Activated CD4-positive, alpha-beta T cell treated with anti-CD3 and anti-CD28 coated beads for 1 hour (primary cell): ENCODE measurements around the gene LILRB2.
"Not testable (repeated sequence)": the region's sequence is repeated elsewhere in the genome, so short reads cannot be mapped to it uniquely, and the experiment has no call there.

Experiments
- DNase-seq: peaks from one replicate; pipeline ENCODE4 v3.0.0-alpha.2; 2020

The LILRB2 gene

DNA sequence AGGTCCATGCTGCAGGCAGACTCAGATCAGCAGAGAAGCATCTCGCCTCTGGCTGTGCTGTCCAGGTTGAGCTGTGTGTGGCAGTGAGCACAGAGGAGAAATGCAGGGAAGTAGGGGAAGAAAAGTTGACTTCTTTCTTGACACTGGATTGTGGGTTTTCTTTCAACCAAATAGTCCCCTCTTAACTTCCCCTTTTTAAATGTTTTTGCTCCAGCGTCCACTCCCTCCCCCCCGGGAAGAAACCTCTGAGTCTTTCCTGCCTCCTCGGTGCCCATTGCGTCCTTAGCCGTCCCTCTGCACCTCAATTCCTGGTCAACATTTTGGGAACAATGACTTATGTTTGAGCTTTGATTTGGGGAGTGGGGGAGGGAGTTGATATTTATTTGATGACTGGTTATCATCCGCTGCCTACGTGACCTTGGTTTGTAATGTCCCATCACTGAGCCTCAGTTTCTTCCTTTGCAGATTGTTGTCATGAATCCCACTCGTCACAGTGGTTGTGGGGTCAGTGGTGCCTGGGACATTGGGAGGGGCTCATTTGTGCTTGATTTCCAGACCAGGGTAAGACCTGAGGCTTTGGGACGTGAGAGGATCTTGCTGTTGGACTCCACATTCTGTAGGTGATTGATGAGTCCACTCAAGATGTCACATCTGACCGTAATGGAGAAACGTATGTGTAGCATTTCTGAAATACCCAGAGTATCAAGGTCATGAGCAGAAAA is at the start of gene LILRB2:
TSS of gene LILRB2 (minus strand) at position 104 of the 722 bp plus-strand sequence. CDS start 614 bp downstream, outside the sequence.
- no peak for DNase-seq

DNA sequence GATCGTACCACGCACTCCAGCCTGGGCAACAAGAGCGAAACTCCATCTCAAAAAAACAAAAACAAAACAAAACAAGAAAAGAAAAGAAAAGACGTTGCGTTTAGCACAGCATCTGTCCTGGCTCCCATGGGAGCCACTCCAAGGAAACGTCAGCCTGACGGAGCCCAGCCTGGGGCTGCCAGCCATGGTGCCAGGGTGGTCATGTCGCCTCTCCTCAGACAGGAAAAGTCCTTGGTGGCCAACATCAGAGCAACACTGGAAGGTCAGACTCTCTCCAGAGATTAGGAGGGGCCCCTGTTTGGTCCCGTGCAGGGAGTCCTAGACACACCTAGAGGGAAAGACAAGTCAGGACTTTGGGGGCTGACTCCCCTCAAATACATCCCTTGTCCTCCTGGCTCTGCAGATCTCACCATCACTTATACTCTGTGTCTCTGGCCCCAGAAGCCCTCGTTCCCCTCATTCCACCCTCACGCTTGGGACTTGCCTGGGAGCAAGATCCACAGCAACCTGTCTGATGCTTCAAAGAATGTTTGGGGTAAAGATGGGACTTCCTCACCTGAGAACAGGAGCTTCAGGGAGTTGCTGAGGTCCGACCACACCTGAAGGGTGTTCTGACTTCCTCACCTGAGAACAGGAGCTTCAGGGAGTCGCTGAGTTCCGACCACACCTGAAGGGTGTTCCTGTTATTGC is 48.7 kb upstream of the LILRB2 start:
- DNase-seq, result no peak

DNA sequence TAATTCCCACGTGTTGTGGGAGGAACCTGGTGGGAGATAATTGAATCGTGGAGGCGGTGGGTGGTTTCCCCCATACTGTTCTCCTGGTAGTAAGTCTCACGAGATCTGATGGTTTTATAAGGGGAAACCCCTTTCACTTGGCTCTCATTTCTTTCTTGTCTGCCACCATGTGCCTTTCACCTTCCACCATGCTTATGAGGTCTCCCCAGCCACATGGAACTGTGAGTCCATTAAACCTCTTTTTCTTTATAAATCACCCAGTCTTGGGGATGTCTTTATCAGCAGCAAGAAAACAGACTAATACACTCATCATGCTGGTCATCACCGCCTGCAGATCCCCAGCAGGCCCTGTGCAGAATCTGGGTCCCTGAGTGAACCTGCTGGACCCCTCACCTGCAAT is 47.9 kb upstream of the LILRB2 start:
- DNase-seq, result not testable (repeated sequence)

DNA sequence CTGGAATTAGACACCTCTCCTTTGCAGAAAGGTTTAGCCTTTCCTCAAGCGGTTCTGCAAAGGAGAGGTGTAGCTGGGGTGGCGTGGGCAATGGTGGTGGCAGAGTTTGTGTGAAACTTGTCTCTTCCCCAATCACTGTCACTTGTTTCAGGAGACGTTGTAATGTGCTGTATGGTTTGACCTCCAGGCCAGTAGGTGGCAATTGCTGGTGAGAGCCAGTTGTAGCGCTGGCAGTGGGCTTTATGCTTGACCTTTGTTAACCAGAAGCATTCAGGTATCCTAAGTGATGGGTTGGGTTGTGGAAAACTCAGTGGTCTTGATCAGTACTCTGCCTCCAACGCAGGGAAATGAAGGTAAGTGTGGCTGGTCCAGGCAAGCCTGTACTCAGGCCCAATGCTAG is 44.7 kb upstream of the LILRB2 start:
- DNase-seq, result no peak

DNA sequence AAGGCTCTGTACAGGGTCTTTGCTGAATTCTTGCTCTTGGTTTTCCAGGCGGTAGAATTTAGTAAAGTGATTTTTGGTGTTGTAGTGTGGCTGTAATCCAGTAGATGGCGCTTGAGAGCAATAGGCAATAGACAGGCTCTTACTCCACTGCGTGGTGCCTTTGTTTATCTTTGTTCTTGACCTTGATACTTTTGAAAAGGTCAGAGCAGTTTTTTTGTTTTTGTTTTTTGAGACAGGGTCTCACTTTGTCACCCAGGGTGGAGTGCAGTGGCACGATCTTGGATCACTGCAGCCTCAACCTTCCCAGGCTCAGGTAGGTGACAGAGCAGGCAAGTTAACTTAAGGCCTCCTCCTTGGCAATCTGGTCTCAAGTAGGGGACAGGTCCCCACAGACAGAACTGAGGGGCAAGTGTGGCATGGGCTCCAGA is 44.3 kb upstream of the LILRB2 start:
- no peak for DNase-seq

DNA sequence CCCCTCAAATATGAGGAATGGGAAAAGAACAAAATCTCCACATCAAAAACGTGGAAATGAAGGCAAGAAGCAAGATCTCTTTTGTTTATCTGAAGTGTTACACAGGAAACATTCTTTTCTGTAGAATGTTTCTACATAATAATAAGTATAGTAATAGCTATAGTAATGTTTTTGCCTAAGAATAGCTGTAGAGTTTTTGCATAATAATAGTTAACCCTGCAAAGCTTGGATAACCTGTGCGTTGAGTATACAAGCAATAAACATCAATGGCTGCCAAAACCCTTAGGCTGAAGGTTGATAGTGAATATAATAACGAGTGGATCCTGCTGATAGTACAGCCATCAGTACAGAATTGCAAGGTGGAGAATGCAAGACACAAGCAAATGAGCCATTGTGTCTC is 43.2 kb upstream of the LILRB2 start:
- DNase-seq, result no peak

DNA sequence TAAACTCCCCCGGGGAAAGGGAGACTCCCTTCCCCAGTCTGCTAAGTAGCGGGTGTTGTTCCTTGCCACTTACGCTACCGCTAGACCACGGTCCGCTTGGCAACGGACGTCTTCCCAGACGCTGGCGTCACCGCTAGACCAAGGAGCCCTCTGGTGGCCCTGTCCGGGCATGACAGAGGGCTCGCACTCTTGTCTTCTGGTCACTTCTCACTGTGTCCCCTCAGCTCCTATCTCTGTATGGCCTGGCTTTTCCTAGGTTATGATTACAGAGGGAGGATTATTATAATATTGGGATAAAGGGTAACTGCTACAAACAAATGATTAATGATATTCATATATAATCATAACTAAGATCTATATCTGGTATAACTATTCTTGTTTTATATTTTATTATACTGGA is 42.0 kb upstream of the LILRB2 start:
- not testable (repeated sequence) for DNase-seq

DNA sequence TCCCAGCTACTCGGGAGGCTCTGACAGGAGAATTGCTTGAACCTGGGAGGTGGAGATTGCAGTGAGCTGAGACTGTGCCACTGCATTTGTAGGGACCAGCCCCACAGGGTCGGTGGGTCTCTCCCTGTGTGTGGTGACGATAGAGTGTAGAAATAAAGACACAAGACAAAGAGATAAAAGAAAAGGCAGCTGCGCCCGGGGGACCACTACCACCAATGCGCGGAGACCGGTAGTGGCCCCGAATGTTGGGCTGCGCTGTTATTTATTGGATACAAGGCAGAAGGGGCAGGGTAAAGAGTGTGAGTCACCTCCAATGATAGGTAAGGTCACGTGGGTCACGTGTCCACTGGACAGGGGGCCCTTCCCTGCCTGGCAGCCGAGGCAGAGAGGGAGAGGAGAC is 41.4 kb upstream of the LILRB2 start:
- not testable (repeated sequence) for DNase-seq

DNA sequence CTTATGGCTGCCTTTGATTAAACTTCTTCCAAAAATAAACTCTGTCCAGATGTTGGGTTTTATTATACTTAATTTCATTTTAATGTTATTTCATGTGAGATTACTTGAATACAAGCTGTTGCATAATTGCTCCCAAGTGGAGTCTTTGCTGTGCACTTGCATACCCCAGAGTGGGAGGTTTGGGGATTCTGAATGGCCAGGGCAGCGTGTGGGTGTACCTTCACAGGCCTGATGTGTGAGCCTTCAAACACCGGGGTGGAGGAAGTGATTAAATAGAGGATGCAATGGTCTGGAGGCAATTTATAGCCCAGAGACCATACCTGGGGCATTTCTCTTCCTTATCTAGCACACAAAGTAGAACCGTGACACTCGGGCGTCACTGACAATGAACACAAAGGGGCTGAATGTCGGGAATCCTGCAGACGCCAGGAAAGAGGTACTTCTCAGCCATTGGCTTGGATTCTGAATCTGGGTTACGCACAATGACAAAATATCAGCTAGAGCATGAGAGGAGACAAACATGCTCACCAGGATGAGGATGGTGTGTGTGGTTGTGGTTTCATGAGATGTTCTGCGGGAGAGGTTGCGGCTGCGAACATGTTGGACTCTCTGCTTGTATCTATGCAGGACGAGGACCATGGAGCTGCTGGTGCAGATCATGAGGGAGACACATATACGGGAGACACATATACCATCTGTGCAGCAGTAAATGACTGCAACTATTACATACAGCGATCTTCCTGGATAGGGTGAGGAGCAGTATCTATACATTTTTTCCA is 39.2 kb upstream of the LILRB2 start:
- no peak for DNase-seq

DNA sequence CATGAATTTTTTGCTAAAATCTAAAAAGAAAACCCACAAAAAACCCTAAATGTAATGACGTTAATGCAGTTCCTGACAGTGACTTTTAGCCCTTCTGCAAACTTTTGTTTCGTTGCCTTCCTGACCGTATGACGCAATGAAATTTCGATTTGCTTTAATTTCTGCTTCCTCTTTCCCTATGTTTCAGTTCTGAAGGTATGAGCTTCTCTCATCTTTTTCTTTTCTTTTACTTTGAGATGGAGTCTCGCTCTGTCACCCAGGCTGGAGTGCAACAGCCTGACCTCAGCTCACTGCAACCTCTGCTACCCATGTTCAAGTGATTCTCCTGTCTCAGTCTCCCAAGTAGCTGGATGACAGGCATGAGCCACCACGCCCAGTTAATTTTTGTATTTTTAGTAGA is 38.1 kb upstream of the LILRB2 start:
- no peak for DNase-seq

DNA sequence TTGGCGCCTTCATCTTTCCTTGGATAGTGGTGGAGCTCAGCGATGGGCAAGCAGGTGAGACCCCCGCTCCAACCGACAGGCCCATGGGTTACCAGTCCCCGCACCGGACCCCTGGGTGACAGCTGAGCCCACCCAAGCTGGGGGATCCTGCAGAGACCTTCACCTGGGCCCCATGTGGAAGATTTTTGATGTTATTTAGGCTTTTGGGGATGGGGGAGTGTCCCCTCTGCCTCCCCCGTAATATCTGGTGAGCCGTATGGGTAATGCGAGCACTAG is 37.0 kb upstream of the LILRB2 start:
- no peak for DNase-seq

DNA sequence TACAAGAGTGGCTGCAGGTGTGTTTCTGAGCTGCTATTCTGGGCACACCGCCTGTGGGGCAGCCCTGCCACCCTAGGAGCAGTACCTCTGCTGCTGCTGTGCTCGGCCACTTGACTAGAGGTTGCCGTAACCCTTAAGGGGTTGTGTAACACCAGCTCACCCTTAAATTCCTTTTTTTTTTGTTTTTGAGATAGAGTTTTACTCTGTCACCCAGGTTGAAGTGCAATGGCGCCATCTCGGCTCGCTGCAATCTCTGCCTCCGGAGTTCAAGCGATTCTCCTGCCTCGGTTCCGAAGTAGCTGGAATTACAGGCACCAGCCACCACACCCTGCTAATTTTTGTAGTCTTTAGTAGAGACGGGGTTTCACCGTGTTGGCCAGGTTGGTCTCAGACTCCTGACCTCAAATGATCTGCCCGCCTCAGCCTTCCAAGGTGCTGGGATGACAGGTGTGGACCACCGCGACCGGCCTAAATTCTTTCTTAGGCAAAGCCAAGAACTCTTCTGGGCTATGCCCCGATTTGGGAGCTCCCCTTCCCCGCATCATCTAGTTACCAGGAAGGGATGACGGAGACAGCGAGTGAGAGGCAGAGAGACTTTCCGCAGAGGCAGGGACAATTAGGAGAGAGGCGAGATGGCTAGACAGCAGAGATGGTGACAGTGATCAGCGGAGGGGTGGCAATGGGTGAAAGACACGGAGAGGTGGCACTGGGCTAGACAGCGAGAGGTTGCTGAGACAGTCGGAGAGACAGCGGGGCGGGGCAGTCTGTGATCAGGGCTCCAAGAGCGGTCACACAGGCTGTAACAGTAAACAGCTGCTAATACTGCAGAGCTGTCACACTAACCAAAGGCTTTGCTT is 36.4 kb upstream of the LILRB2 start:
- DNase-seq, result no peak

DNA sequence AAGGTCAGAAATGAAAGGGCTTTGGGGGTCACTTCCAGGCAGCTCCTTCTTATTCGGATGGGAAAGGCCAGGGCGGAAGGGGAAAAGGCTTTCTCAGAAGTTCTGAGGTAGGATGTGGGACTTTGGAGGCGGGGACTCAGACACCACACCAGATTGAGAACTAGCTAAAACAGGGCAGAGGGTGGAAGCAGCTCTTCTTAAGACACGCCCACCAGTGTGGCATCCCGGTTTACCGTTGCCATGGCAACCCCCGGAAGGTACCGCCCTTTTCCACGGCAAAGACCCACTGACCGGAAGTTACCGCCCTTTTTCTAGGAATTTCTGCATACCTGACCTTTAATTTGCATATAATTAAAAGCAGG is 35.8 kb upstream of the LILRB2 start:
- no peak for DNase-seq

DNA sequence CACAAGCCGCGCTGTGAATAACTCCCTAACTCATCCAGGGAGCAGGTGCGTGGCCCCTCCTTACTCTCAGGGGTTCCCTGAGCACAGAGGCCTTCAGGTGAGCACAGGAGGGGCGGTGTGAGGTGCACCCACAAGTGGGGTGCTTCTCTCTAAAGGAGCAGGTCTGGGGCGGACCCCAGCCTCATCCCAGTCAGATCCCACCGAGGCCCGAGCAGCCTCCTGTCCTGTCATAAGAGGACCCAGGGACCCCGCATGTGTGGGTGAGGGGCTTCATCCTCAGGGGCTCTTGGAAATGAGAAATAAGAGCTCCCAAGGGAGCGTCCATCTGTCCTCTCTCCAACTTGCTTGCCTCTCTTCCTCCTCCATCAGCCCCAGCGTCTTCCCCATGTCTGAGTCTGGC is 35.0 kb upstream of the LILRB2 start:
- no peak for DNase-seq

DNA sequence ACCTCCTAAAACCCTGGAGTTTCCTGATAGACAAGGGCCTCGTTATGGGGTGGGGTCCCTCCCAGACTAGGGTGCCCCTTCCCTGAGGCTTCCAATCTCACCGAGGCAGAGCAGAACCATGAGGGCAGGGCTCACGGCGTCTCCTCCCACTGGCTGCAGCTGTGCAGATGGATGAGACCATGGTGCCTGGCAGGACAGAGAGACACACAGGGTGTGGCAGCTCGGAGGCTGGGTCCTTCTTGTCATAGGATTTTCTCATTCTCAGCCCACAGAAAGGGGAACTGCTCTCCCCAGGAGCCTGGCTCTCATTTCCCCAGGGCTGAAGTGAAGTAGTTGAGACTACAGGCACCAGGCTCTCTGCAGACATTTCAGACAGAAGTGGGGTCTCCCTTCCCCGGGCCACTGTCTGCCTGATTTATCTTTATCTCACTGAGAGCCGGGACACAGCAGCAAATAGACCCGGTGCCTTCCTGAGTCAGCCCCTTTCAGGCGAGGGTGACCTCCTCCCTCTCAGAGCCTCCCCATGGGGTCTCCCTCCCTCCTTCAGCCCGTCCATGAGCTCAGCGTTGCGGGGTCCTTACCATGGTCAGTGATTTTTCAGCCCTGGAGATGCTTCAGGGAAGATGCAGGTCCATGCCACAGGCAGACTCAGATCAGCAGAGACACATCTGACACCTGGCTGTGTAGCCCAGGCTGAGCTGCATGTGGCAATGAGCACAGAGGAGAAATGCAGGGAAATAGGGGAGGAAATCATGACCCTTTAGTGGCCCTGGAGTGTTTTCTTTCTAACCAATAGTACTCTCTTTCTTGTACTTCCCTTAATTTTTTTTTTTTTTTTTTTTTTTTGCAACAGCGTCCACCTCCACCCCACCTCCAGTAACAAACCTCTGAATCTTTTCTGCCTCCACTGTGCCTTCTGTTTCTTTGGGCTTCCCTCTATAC is 31.8 kb upstream of the LILRB2 start, which contains the start of gene LILRA5:
TSS of gene LILRA5 (minus strand) at position 731 of the 942 bp plus-strand sequence. CDS start at position 584, 147 bp downstream.
- no peak for DNase-seq

DNA sequence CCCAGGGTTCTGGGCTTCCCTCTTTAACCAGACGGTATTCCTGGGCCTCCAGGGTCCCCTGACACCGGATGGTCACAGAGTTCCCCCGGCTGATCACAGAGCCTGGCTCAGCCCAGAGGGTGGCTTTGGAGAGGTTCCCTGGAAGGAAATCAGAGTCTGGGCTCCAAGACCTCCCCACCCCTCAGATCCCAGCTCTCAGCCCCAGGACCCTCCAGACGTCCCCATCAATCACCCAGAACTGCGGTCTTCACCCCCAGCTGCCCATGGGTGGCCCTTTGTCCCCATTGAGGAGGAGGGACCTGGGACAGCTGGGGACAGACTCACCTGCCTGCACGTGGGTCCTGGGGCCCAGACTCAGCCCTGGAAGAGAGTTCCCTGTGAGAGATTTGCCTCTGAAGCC is 31.1 kb upstream of the LILRB2 start:
- no peak for DNase-seq

DNA sequence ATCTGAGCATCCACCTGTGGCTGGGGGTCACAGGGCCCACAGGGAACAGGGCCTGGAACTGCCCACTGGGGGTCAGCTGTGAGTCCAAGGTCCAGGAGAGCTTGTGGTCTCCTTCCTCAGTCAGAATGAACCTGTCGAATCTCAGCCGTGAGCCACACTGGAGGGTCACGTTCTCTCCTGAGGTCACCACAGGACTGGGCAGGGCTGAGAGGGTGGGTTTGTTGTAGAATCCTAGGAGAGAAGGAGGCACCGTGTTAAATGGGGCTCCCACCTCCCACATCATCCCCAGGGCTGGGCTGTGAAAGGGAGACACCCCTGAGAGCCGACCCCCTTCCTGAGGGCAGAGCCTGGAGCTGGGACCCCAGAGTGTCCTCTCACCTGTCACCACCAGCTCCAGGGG is 30.6 kb upstream of the LILRB2 start:
- no peak for DNase-seq

DNA sequence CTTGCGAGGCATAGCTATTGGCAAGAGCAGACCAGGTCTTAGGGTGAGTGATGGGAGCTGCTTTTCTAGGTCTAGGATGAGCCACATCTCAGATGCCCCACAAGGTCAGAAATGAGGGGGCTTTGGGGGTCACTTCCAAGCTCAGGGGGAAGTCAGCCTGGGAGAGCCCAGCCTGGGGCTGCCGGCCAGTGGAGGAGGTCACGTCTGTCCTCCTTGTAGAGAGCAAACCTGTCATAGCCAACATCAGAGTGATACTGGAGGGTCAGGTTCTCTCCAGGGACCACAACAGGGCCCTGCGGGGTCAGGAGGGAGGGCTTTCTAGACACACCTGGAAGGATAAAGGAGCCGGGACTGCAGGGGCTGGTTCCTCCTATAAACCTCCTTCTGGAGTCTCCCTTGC is 29.6 kb upstream of the LILRB2 start:
- no peak for DNase-seq

DNA sequence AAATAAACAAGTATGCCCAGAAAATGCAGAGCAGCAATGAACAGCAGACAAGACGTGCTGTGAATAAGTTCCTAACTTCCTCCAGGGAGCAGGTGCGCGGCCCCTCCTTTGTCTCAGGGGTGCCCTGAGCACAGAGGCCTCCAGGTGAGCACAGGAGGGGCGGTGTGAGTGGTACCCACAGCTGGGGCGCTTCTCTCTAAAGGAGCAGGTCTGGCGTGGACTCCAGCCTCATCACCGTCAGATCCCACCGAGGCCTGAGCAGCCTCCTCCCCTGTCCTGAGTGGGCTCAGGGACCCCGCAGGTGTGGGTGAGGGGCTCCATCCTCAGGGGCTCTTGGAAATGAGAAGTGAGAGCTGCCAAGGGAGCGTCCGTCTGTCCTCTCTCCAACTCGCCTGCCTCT is 28.9 kb upstream of the LILRB2 start:
- no peak for DNase-seq

DNA sequence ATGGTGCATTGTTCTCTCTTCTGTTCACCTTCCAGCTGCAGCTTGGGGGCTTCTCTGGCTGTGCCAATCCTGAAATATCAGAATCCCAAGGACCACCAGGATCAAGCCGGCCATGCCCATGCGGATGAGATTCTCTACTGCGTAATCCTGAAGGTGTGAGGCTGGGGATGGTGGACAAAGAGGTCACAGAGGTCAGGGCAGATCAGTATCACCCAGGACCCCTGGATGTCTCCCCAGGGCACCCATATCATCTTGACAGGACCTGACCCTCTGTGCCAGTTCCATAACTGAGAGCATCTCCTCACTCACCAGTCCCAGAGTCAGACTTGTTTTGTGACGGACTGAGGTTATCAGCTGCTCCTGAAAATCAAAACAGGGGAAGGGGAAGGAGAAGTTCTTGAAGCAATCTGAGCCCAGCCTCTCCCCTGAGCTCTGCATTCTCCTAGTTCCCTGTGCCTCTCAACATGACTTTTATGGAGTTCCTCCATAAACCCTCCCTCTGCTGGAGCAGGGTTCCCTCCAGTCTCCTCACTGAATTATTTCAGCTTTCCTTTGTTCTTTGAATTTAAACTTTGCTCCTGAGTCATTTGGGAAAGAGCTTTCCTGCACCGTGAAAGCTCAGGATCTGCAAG is 26.6 kb upstream of the LILRB2 start:
- no peak for DNase-seq

DNA sequence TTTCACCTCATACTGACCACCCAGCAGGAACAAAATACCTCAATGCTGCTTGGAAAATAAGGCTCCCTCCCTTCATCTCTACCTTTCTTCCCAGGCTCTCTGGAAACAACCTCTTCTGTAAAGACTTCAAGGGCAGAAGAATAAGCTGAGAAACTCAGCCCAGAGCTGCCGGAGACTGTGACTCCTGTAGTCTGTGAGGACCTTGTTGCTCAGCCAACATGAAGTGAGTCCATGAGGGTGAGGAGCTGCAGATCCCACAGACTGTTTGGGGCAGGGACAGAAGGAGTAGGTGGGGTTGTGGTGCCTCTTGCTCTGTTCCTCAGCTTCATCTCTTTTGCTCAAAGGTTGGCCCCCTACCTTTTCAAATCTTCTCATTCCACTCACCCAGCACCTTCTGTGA is 24.2 kb upstream of the LILRB2 start:
- no peak for DNase-seq
